A549 treated with GW870086 at 1 μM for 4 hours (cell line): Measurements from ENCODE around the gene FER1L5. TPM values are rescaled to one million over a fixed set of nuclear protein-coding genes. Genes with fewer than 3 reads are reported as not detected.

ENCODE experiments used
- total RNA-seq: library from RNA; stranded (reverse); fragments of 200-300 nt; extraction: Qiagen RNA extraction; gene quantifications from 5 replicates; pipeline ENCODE4 v1.2.3, GENCODE V29; 2022; ENCODE audit warnings: low read depth

Gene FER1L5
- not detected in 5 replicates for total RNA-seq

DNA sequence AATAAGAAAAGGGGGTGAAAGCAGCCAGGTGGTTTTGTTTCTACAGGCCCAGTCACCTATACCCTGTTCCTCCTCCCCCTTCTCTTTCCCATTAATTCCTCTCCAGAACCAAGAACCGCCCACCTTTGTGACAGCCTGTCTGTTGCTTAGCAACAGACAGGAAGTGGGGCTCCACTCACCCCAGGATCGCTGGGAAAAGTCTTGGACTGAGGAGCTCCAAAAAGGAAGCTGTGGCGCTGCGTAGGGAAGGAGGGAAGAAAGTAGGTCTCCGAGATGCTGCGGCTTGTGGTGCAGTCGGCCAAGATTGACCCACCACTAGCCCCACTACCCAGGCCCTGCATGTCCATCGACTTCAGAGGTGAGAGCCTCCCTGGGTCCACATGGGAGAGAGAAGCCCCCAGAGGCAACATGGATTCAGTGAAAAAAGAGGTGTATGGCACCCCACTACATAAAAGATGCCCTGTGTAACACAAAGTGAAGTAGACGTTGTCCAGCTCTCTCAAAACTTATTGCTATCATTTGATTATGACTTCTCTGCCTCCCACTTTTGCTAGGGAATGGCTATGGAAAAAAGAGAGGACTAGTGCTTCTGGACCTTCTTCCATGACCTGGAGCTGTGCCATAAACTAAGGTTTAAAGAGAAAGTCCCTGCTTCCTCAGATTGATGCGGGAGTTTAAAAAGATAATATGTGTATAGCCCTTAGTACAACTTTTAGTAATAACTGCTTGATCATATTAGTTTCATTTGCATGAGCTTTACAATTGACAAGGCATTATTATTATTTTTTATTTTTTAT is at the start of gene FER1L5:
FER1L5 (plus strand) TSS at position 201 of the 797 bp plus-strand sequence; CDS start at position 274, 73 bp downstream.

DNA sequence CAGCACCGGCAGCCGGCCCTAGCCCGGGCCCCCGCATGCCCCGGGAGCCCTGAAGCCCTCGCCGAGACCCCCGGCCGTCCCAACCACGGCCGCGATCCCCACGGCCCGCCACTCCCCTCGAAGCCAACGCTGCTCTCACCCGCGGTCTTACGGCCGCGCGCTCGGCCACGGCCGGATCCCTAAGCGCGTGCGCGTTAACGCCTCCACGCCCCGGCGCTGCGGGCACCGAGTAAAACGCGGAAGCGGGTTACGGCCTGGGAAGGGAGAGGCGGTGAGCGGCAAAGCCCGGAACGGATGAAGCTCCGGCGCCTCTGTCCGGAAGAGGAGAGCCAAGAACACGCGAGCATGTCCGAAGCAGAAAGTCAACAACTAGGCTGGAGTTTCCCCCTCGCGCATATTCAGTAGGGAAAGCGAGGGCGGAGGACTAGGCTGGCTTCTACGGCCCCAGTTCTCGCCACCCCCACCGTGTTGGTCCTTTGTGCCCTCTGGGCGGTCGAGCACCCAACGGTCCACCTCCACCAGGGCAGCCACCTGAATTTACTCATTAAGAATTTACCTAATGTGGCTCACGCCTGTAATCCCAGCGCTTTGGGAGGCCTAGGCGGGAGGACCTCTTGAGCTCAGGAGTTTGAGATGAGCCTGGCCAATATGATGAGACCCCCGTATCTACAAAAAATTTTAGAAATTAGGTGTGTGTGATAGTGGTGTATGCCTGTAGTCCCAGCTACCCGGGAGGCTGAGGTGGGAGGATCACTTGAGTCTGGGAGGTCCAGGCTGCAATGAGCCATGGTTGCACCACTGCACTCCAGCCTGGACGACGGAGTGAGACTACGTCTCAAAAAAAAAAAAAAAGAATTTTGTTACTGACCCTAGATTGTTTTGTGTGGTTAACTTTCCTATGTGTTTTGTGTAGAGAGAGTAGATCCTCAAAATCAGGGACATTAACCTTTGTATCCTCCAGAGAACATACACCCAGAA is 4.1 kb upstream of the FER1L5 start, which contains the start of gene KANSL3:
KANSL3 (minus strand) TSS at position 169 of the 978 bp plus-strand sequence. CDS start 1,177 bp downstream, outside the sequence.

DNA sequence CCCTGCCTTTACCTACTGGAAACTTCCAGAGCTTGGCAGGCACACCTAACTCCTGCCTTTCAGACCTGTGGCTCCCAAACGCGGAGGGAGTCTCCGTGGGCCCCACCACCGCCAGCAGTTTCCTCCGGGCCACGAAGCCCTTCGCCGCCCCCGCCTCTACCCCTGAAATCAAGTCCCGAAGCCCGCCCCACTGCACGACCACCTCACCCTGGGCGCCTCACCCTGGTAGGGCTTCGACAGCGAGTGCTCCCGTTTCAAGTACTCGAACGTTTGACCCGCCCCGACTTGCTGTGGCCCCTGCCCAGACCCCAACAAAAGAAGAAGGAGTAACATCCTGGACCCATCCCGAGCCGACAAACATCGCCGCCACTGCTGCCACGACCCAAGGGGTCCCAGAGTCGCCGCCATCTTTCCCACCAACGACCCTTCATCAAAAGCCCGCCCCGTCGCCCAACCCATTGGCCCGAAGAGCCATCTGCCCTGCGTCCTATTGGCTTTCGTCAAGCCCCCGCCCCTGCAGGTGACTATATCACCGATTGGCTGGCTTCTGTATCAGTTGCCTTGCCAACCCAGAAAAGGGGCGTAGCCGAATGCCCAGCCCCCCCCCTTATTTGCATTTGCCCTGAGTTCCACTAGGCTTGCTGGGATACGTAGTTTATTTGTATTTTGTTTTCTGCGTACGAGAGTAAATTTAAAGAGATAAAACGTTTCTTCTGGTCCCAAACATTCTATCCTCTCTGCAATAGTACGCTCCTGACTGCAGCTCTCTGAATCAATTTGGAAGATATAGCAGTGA is 97.3 kb downstream of the FER1L5 start, which contains the start of gene LMAN2L:
LMAN2L (minus strand) TSS at position 432 of the 796 bp plus-strand sequence; CDS start at position 408, 24 bp downstream.

Other genes starting within 250 kb of the FER1L5 start
- 0.41 to 1.4 TPM (median 0.87 TPM) in 5 replicates for gene NEURL3, start 137.4 kb upstream of the FER1L5 start, total RNA-seq
- gene ARID5A, start 106.0 kb upstream of the FER1L5 start, total RNA-seq: 3.6 to 5.5 TPM (median 5.3 TPM) in 5 replicates
- gene KANSL3, start 4.5 kb upstream of the FER1L5 start, total RNA-seq: 19.6 to 26.2 TPM (median 23.4 TPM) in 5 replicates
- 18.9 to 21.6 TPM (median 21.5 TPM) in 5 replicates for gene LMAN2L, start 97.3 kb downstream of the FER1L5 start, total RNA-seq
- 9.6 to 12.6 TPM (median 11.6 TPM) in 5 replicates for gene CNNM4, start 118.1 kb downstream of the FER1L5 start, total RNA-seq
- gene CNNM3, start 173.5 kb downstream of the FER1L5 start, total RNA-seq: 8.4 to 12.9 TPM (median 10.9 TPM) in 5 replicates
- gene ANKRD23, start 201.3 kb downstream of the FER1L5 start, total RNA-seq: 1.4 to 2.9 TPM (median 2.2 TPM) in 5 replicates
- 20.1 to 21.5 TPM (median 21.0 TPM) in 5 replicates for gene ANKRD39, start 215.3 kb downstream of the FER1L5 start, total RNA-seq
- 14.0 to 22.4 TPM (median 20.1 TPM) in 5 replicates for gene SEMA4C, start 227.3 kb downstream of the FER1L5 start, total RNA-seq